ENCODE measurements around the gene AKAP7.
"Not testable (repeated sequence)": the region's sequence is repeated elsewhere in the genome, so short reads cannot be mapped to it uniquely, and the experiment has no call there.

Gene AKAP7

GRCh38 chr6:131300826-131301225 lies 165.6 kb downstream of the AKAP7 start:
- not testable (repeated sequence) for DNase-seq

- DNase-seq = no peak
These were observed 168.2 kb downstream of the AKAP7 start for GRCh38 chr6:131303338-131303930.

- DNase-seq = no peak
These were observed 170.0 kb downstream of the AKAP7 start for GRCh38 chr6:131305037-131305850.

GRCh38 chr6:131309437-131309836 lies 174.2 kb downstream of the AKAP7 start:
- no peak for DNase-seq

DNA sequence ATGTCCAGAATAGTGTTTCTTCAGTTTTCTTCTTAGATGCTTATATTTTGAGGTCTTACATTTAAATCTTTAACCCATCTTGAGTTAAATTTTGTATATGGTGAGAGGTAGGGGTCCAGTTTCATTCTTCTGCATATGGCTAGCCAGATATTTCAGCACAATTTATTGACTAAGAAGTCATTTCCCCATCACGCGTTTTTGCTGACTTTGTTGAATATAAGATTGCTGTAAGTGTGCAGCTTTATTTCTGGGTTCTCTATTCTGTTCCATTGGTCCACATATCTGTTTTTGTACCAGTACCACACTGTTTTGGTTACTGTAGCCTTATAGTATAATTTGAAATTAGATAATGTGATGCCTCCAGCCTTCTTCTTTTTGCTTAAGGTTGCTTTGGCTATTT lies 179.6 kb downstream of the AKAP7 start:
- DNase-seq = no peak

DNA sequence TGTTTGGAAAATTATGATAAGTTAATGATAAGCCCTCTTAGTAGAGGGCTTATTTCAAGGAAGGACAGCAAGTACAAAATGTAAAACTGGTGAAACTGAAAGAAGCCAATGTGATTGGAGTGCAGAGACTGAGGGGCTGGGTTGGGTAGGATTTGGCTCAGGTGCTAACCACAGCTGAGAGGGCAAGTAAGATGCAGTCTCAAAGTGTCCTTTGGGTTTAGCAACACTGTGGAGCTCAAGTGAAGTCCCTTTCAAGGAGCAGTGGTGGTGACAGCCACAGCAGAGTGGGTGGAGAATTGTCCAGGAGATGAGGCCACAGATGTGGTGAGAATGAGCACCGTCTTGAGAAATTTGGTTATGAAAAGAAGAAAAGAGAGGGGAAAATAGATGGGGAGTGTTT lies 181.4 kb downstream of the AKAP7 start:
- no peak for DNase-seq

DNA sequence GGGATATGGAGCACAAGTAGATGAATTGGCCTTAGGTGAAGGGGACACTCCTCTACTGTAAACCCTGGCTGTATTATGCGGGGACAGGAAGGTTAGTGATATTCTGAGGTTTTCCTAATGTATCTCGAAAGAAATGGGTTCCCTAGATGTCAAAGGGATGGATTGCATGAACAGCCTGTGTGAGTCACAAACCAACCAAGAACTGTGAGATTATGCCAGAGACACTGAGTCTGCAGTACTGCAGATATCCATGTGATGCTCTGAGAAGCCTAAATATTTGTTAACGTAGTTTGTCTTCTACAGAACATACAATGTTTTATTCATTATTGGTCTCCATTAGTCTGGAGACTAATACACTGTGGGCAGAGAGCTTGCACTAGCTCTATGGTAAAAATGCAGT lies 182.2 kb downstream of the AKAP7 start:
- DNase-seq = no peak

GRCh38 chr6:131321589-131321988 lies 186.3 kb downstream of the AKAP7 start:
- no peak for DNase-seq

GRCh38 chr6:131322125-131322524 lies 186.9 kb downstream of the AKAP7 start:
- no peak for DNase-seq

GRCh38 chr6:131325669-131326068 lies 190.4 kb downstream of the AKAP7 start:
- DNase-seq = not testable (repeated sequence)

- DNase-seq = not testable (repeated sequence)
These were observed 193.5 kb downstream of the AKAP7 start for GRCh38 chr6:131328727-131329126.

DNA sequence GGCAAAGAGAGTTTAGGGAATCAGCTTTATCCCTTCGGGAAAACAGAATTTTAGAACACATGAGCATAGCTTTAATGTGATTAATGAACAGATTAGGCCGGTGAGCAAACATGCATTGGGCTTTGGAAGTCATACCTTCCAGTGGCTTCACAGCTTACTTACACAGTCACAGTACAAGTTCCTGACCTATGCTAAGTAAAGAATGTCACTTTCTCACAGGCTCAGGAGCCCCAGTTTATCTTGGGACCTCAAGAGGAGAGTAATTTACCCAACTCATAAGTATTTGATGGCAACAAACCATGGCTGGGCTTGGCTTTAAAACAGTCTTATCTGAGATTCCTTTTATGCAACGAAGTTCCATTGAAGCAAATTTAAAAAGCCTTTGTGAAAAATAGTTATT lies 195.9 kb downstream of the AKAP7 start:
- DNase-seq = no peak

- DNase-seq = no peak
These were observed 196.9 kb downstream of the AKAP7 start for GRCh38 chr6:131331873-131332781.

All from suppressor macrophage (primary cell).